ENCODE data around the gene KCNJ18.
"Not testable (repeated sequence)": the region's sequence is repeated elsewhere in the genome, so short reads cannot be mapped to it uniquely, and the experiment has no call there.

DNA sequence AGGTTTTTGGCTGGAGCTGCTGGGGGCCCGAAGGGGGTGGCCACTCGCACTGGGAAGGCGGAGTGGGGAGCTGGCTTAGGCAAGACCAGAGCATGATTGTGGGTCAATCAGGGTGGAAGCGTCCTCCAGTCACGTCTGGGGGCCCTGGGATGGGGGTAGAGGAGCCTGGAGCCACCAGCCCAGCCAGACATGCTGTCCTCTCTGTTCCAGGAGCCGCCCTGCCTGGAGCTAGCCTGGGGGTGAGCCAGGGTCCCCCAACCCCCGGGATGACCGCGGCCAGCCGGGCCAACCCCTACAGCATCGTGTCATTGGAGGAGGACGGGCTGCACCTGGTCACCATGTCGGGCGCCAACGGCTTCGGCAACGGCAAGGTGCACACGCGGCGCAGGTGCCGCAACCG lies 10.2 kb downstream of the KCNJ18 start:
- TF ChIP-seq, protein P1, sequence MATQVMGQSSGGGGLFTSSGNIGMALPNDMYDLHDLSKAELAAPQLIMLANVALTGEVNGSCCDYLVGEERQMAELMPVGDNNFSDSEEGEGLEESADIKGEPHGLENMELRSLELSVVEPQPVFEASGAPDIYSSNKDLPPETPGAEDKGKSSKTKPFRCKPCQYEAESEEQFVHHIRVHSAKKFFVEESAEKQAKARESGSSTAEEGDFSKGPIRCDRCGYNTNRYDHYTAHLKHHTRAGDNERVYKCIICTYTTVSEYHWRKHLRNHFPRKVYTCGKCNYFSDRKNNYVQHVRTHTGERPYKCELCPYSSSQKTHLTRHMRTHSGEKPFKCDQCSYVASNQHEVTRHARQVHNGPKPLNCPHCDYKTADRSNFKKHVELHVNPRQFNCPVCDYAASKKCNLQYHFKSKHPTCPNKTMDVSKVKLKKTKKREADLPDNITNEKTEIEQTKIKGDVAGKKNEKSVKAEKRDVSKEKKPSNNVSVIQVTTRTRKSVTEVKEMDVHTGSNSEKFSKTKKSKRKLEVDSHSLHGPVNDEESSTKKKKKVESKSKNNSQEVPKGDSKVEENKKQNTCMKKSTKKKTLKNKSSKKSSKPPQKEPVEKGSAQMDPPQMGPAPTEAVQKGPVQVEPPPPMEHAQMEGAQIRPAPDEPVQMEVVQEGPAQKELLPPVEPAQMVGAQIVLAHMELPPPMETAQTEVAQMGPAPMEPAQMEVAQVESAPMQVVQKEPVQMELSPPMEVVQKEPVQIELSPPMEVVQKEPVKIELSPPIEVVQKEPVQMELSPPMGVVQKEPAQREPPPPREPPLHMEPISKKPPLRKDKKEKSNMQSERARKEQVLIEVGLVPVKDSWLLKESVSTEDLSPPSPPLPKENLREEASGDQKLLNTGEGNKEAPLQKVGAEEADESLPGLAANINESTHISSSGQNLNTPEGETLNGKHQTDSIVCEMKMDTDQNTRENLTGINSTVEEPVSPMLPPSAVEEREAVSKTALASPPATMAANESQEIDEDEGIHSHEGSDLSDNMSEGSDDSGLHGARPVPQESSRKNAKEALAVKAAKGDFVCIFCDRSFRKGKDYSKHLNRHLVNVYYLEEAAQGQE (IDR thresholded peaks at IDR 0.05): not testable (repeated sequence)
- TF ChIP-seq MAFK (IDR thresholded peaks at IDR 0.05; ENCODE audit: partially characterized antibody); POLR2A (IDR thresholded peaks at IDR 0.05; ENCODE audit: low read length): not testable (repeated sequence)
- TF ChIP-seq, protein P2, sequence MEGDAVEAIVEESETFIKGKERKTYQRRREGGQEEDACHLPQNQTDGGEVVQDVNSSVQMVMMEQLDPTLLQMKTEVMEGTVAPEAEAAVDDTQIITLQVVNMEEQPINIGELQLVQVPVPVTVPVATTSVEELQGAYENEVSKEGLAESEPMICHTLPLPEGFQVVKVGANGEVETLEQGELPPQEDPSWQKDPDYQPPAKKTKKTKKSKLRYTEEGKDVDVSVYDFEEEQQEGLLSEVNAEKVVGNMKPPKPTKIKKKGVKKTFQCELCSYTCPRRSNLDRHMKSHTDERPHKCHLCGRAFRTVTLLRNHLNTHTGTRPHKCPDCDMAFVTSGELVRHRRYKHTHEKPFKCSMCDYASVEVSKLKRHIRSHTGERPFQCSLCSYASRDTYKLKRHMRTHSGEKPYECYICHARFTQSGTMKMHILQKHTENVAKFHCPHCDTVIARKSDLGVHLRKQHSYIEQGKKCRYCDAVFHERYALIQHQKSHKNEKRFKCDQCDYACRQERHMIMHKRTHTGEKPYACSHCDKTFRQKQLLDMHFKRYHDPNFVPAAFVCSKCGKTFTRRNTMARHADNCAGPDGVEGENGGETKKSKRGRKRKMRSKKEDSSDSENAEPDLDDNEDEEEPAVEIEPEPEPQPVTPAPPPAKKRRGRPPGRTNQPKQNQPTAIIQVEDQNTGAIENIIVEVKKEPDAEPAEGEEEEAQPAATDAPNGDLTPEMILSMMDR (IDR thresholded peaks at IDR 0.05): not testable (repeated sequence)
